Measurements from ENCODE around the gene SDSL.

- TF ChIP-seq, protein P1, sequence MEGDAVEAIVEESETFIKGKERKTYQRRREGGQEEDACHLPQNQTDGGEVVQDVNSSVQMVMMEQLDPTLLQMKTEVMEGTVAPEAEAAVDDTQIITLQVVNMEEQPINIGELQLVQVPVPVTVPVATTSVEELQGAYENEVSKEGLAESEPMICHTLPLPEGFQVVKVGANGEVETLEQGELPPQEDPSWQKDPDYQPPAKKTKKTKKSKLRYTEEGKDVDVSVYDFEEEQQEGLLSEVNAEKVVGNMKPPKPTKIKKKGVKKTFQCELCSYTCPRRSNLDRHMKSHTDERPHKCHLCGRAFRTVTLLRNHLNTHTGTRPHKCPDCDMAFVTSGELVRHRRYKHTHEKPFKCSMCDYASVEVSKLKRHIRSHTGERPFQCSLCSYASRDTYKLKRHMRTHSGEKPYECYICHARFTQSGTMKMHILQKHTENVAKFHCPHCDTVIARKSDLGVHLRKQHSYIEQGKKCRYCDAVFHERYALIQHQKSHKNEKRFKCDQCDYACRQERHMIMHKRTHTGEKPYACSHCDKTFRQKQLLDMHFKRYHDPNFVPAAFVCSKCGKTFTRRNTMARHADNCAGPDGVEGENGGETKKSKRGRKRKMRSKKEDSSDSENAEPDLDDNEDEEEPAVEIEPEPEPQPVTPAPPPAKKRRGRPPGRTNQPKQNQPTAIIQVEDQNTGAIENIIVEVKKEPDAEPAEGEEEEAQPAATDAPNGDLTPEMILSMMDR (IDR thresholded peaks at IDR 0.05) = no peak
- TF ChIP-seq ZNF232 (CRISPR knock-in tag; IDR thresholded peaks at IDR 0.05) = no peak
- no peak for TF ChIP-seq SP1 (CRISPR knock-in tag; conservative IDR thresholded peaks at IDR 0.05)
- TF ChIP-seq, protein P2, sequence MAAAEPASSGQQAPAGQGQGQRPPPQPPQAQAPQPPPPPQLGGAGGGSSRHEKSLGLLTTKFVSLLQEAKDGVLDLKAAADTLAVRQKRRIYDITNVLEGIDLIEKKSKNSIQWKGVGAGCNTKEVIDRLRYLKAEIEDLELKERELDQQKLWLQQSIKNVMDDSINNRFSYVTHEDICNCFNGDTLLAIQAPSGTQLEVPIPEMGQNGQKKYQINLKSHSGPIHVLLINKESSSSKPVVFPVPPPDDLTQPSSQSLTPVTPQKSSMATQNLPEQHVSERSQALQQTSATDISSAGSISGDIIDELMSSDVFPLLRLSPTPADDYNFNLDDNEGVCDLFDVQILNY (CRISPR knock-in tag; IDR thresholded peaks at IDR 0.05) = no peak
- TF ChIP-seq CREM (CRISPR knock-in tag; IDR thresholded peaks at IDR 0.05) = no peak
- TF ChIP-seq, protein P3, sequence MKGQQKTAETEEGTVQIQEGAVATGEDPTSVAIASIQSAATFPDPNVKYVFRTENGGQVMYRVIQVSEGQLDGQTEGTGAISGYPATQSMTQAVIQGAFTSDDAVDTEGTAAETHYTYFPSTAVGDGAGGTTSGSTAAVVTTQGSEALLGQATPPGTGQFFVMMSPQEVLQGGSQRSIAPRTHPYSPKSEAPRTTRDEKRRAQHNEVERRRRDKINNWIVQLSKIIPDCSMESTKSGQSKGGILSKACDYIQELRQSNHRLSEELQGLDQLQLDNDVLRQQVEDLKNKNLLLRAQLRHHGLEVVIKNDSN (CRISPR knock-in tag; IDR thresholded peaks at IDR 0.05) = no peak
- TF ChIP-seq, protein P4, sequence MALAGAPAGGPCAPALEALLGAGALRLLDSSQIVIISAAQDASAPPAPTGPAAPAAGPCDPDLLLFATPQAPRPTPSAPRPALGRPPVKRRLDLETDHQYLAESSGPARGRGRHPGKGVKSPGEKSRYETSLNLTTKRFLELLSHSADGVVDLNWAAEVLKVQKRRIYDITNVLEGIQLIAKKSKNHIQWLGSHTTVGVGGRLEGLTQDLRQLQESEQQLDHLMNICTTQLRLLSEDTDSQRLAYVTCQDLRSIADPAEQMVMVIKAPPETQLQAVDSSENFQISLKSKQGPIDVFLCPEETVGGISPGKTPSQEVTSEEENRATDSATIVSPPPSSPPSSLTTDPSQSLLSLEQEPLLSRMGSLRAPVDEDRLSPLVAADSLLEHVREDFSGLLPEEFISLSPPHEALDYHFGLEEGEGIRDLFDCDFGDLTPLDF (CRISPR knock-in tag; IDR thresholded peaks at IDR 0.05) = no peak
- TF ChIP-seq ZNF263 (CRISPR knock-in tag; IDR thresholded peaks at IDR 0.05; ENCODE audit: low read depth) = no peak
- no peak for TF ChIP-seq OVOL2 (CRISPR knock-in tag; IDR thresholded peaks at IDR 0.05; ENCODE audit: borderline replicate concordance)
- TF ChIP-seq ATF2 (CRISPR knock-in tag; IDR thresholded peaks at IDR 0.05; ENCODE audit: borderline replicate concordance, low read depth) = no peak
- no peak for TF ChIP-seq FOXK1 (CRISPR knock-in tag; IDR thresholded peaks at IDR 0.05)
- TF ChIP-seq ZNF317 (CRISPR knock-in tag; IDR thresholded peaks at IDR 0.05; ENCODE audit: borderline replicate concordance, low read depth) = no peak
- no peak for TF ChIP-seq NFYB (CRISPR knock-in tag; conservative IDR thresholded peaks at IDR 0.05; ENCODE audit: low read depth)
- TF ChIP-seq GABPB1 (CRISPR knock-in tag; IDR thresholded peaks at IDR 0.05) = no peak
Measured at GRCh38 chr12:113452458-113452857, 30.3 kb downstream of the SDSL start.
